ENCODE measurements around the gene ARL13B.
"Not testable (repeated sequence)": the region's sequence is repeated elsewhere in the genome, so short reads cannot be mapped to it uniquely, and the experiment has no call there.

ARL13B gene

GRCh38 chr3:93994056-93994455 is 14.1 kb downstream of the ARL13B start:
- in situ Hi-C loops (cut with HindIII; ENCODE audit: low sequenced_read_pairs): no loop called here

GRCh38 chr3:94001191-94001590 is 21.2 kb downstream of the ARL13B start:
- in situ Hi-C loops (cut with HindIII; ENCODE audit: low sequenced_read_pairs): no loop called here

GRCh38 chr3:94001827-94002495 is 22.0 kb downstream of the ARL13B start:
- in situ Hi-C loops (cut with HindIII; ENCODE audit: low sequenced_read_pairs): no loop called here

- in situ Hi-C loops (cut with HindIII; ENCODE audit: low sequenced_read_pairs): no loop called here
Measured at GRCh38 chr3:94004301-94004910, 24.5 kb downstream of the ARL13B start.

GRCh38 chr3:94008253-94008652 is 28.3 kb downstream of the ARL13B start:
- in situ Hi-C loops (cut with HindIII; ENCODE audit: low sequenced_read_pairs): no loop called here

- in situ Hi-C loops (cut with HindIII; ENCODE audit: low sequenced_read_pairs): no loop called here
Measured at GRCh38 chr3:94009608-94010007, 29.7 kb downstream of the ARL13B start.

- in situ Hi-C loops (cut with HindIII; ENCODE audit: low sequenced_read_pairs): no loop called here
Measured at GRCh38 chr3:94011233-94011711, 31.3 kb downstream of the ARL13B start.

- in situ Hi-C loops (cut with HindIII; ENCODE audit: low sequenced_read_pairs): no loop called here
Measured at GRCh38 chr3:94012185-94012584, 32.2 kb downstream of the ARL13B start.

- in situ Hi-C loops (cut with HindIII; ENCODE audit: low sequenced_read_pairs): no loop called here
Measured at GRCh38 chr3:94015025-94015424, 35.1 kb downstream of the ARL13B start.

GRCh38 chr3:94019659-94020058 is 39.7 kb downstream of the ARL13B start:
- in situ Hi-C loops (cut with HindIII; ENCODE audit: low sequenced_read_pairs): no loop called here

GRCh38 chr3:94020293-94020692 is 40.3 kb downstream of the ARL13B start:
- in situ Hi-C loops (cut with HindIII; ENCODE audit: low sequenced_read_pairs): no loop called here

GRCh38 chr3:94024385-94024784 is 44.4 kb downstream of the ARL13B start:
- in situ Hi-C loops (cut with HindIII; ENCODE audit: low sequenced_read_pairs): no loop called here

GRCh38 chr3:94026623-94027022 is 46.7 kb downstream of the ARL13B start:
- in situ Hi-C loops (cut with HindIII; ENCODE audit: low sequenced_read_pairs): no loop called here

- in situ Hi-C loops (cut with HindIII; ENCODE audit: low sequenced_read_pairs): no loop called here
Measured at GRCh38 chr3:94028093-94028837, 48.3 kb downstream of the ARL13B start, which contains the start of gene STX19. Gene STX19, minus strand, starts transcription at chr3:94028597. Its CDS starts 13,328 bp downstream, at chr3:94015269.

GRCh38 chr3:94036909-94037507 is 57.1 kb downstream of the ARL13B start:
- in situ Hi-C loops (cut with HindIII; ENCODE audit: low sequenced_read_pairs): no loop called here

- in situ Hi-C loops (cut with HindIII; ENCODE audit: low sequenced_read_pairs): no loop called here
Measured at GRCh38 chr3:94043285-94043684, 63.3 kb downstream of the ARL13B start.

GRCh38 chr3:94044100-94044936 is 64.4 kb downstream of the ARL13B start:
- in situ Hi-C loops (cut with HindIII; ENCODE audit: low sequenced_read_pairs): not testable (repeated sequence)

GRCh38 chr3:94046533-94046932 is 66.6 kb downstream of the ARL13B start:
- in situ Hi-C loops (cut with HindIII; ENCODE audit: low sequenced_read_pairs): no loop called here

- in situ Hi-C loops (cut with HindIII; ENCODE audit: low sequenced_read_pairs): no loop called here
Measured at GRCh38 chr3:94049267-94049666, 69.3 kb downstream of the ARL13B start.

GRCh38 chr3:94050546-94050945 is 70.6 kb downstream of the ARL13B start:
- in situ Hi-C loops (cut with HindIII; ENCODE audit: low sequenced_read_pairs): no loop called here
